Caco-2 (cell line): Measurements from ENCODE around the gene COX11. TPM values are rescaled to one million over a fixed set of nuclear protein-coding genes. Genes with fewer than 3 reads are reported as not detected.
A peak's percentile ranks its signal among the peaks of the same experiment; 100 is the strongest.

Source experiments
- Bru-seq: library from RNA; stranded (reverse); fragments of 400-500 nt; gene quantifications from one replicate; lab custom pipeline; 2021; lab: Mats Ljungman, UMichigan
- BruChase-seq, 2 experiments: library from RNA; stranded (reverse); fragments of 400-500 nt; gene quantifications; one replicate each; lab custom pipeline; 2021; lab: Mats Ljungman, UMichigan
- BruUV-seq: library from RNA; stranded (reverse); fragments of 400-500 nt; replicated peaks from 2 replicates; lab custom pipeline; 2021; lab: Mats Ljungman, UMichigan
- CTCF ChIA-PET: fragments of 300-600 bp; sonication (Branson Sonifier 250); formaldehyde crosslinking; loops from one replicate; lab custom pipeline; 2022; ENCODE audit warnings: antibody characterized with exemption; lab: Charles Lee
- POLR2A ChIA-PET: fragments of 300-600 bp; sonication (Branson Sonifier 250); formaldehyde crosslinking; loops from one replicate; lab custom pipeline; 2022; ENCODE audit warnings: antibody characterized with exemption; lab: Charles Lee
- DNase-seq, 2 experiments: peaks; one replicate each; pipeline versions ENCODE4 v3.0.0 to v3.0.0-alpha.2; 2020 to 2022
- H3K27me3 ChIP-seq: replicated peaks from 2 replicates; pipeline ENCODE4 v1.6.0; 2011; ENCODE audit warnings: low read length; ENCODE audit not compliant: control insufficient read depth, insufficient read depth
- H3K36me3 ChIP-seq: 2 replicates; pipeline ENCODE4 v1.5.1; 2011; ENCODE audit warnings: low read length; ENCODE audit not compliant: control insufficient read depth, insufficient read depth
- H3K4me1 ChIP-seq: fragments of 250-450 bp; sonication (Bioruptor Pico); 2 replicates; pipeline ENCODE4 v1.5.1; 2020; ENCODE audit warnings: mild to moderate bottlenecking
- H3K4me3 ChIP-seq: 2 replicates; pipeline ENCODE4 v1.5.1; 2011; ENCODE audit warnings: low read depth, mild to moderate bottlenecking, control low read depth, low read length
- H3K9me3 ChIP-seq: fragments of 250-450 bp; sonication (Bioruptor Pico); 2 replicates; pipeline ENCODE4 v1.5.1; 2020; ENCODE audit warnings: mild to moderate bottlenecking, moderate library complexity
- H3K27ac Mint-ChIP-seq: one replicate; pipeline ENCODE4 v1.8.0; 2022; ENCODE audit warnings: mixed read lengths; ENCODE audit not compliant: unreplicated experiment
- H3K27me3 Mint-ChIP-seq: one replicate; pipeline ENCODE4 v1.8.0; 2022; ENCODE audit warnings: mixed read lengths; ENCODE audit not compliant: insufficient read depth, unreplicated experiment
- H3K36me3 Mint-ChIP-seq: one replicate; pipeline ENCODE4 v1.8.0; 2022; ENCODE audit warnings: mild to moderate bottlenecking, mixed read lengths; ENCODE audit not compliant: insufficient read depth, unreplicated experiment
- H3K4me1 Mint-ChIP-seq: one replicate; pipeline ENCODE4 v1.8.0; 2022; ENCODE audit warnings: low read depth, mixed read lengths; ENCODE audit not compliant: unreplicated experiment
- H3K4me3 Mint-ChIP-seq: one replicate; pipeline ENCODE4 v1.8.0; 2022; ENCODE audit warnings: mild to moderate bottlenecking, moderate library complexity, mixed read lengths; ENCODE audit not compliant: unreplicated experiment
- H3K9me3 Mint-ChIP-seq: one replicate; pipeline ENCODE4 v1.8.0; 2022; ENCODE audit warnings: mixed read lengths; ENCODE audit not compliant: unreplicated experiment
- CTCF ChIP-seq, 2 experiments: fragments of 200-600 bp in 1 of 2; IDR thresholded peaks; 1 replicate in 1 of 2; 2 replicates in 1 of 2; pipeline versions ENCODE4 v1.5.1 to v1.8.0; 2011 to 2022; ENCODE audit warnings: antibody characterized with exemption in 1 of 2, control low read depth in 1 of 2, inconsistent platforms in 1 of 2, low read depth in 1 of 2, low read length in 1 of 2, mild to moderate bottlenecking in 1 of 2, moderate library complexity in 1 of 2; ENCODE audit not compliant: insufficient read depth in 1 of 2, severe bottlenecking in 1 of 2, unreplicated experiment in 1 of 2
- intact Hi-C: fragments of 100-400 bp; cut with micrococcal nuclease; formaldehyde crosslinking; loops from one replicate; pipeline ENCODE4 v1.10.0; 2022; ENCODE audit not compliant: unreplicated experiment
- long read RNA-seq: library from polyadenylated mRNA; stranded (forward); transcript quantifications from one replicate; pipeline ENCODE4 v2.0.0, GENCODE V29; 2022
- total RNA-seq: library from RNA; stranded (reverse); gene quantifications from 2 replicates; pipeline ENCODE4 v1.2.3, GENCODE V29; 2022

Gene COX11
- total RNA-seq (75.9 and 77.6 TPM in 2 replicates), Bru-seq, nascent RNA (percentile 88 among the genes with signal in this experiment), BruChase-seq, experiment 1, labeled RNA remaining after a 2-hour chase (percentile 91 among the genes with signal in this experiment), BruChase-seq, experiment 2, labeled RNA remaining after a 6-hour chase (percentile 96 among the genes with signal in this experiment)
- long read RNA-seq, transcript COX11-201 (4 exons, 2,497 nt) = major isoform, 86 of 109 reads
- long read RNA-seq, transcript COX11-202 (3 exons, 1,108 nt) = minor isoform, 7 of 109 reads
- long read RNA-seq, partial matches to known transcripts = 1 of 109 reads
- long read RNA-seq, other reads (novel, unspliced or antisense) = 11 of 109 reads

GRCh38 chr17:54968262-54968987, at the start of gene COX11, which contains the start of gene STXBP4:
COX11 (minus strand) TSS chr17:54968654; CDS start chr17:54968646, 8 bp downstream.
STXBP4 (plus strand) TSS chr17:54968765; CDS start chr17:54986220, 17,455 bp downstream.
- Histone ChIP-seq H3K9me3 (no peaks in the 10 kb centered on the region), H3K4me3 (peak within 1 kb of the TSS; percentile 62), H3K4me1 (peaks cover 23% of the 10 kb centered on the region), H3K36me3 (no peaks in the 10 kb centered on the region), H3K27me3 (no peaks in the 10 kb centered on the region)
- Mint-ChIP-seq H3K27me3 (no peaks in the 10 kb centered on the region), H3K4me3 (no peak within 1 kb of the TSS), H3K9me3 (no peaks in the 10 kb centered on the region), H3K36me3 (peaks cover 16% of the 10 kb centered on the region), H3K4me1 (no peaks in the 10 kb centered on the region), H3K27ac (no peak within 1 kb of the TSS)
- TF ChIP-seq CTCF (IDR thresholded peaks at IDR 0.05; ENCODE audit: insufficient read depth in 1 of 2, low read depth in 1 of 2, low read length in 1 of 2, severe bottlenecking in 1 of 2, unreplicated experiment in 1 of 2) = no peak
- peak; percentile 96 for DNase-seq
- ChIA-PET POLR2A (interaction anchor here (1.0 kb wide), 1 partner anchor 11 kb away, joined by 4 read pairs; no protein-coding TSS in a partner anchor), CTCF (no interaction called here)
- BruUV-seq = no TSS peak
- intact Hi-C loops = loop anchor here (2.0 kb wide), 1 partner anchor 68 kb away; the partner anchor contains the start of gene TOM1L1

GRCh38 chr17:55005520-55005919, 37.1 kb upstream of the COX11 start:
- peak in 1 of 2 experiments; percentile 24 for DNase-seq
- no TSS peak for BruUV-seq
- intact Hi-C loops = no loop called here
- Histone ChIP-seq H3K4me3 (no peak overlapping the region), H3K4me1 (no peaks in the 10 kb centered on the region), H3K9me3 (no peaks in the 10 kb centered on the region), H3K36me3 (no peaks in the 10 kb centered on the region), H3K27me3 (no peaks in the 10 kb centered on the region)
- H3K9me3 Mint-ChIP-seq = no peaks in the 10 kb centered on the region
- POLR2A ChIA-PET = no interaction called here
- H3K4me3 Mint-ChIP-seq = no peak overlapping the region
- TF ChIP-seq CTCF (IDR thresholded peaks at IDR 0.05; ENCODE audit: insufficient read depth in 1 of 2, low read depth in 1 of 2, low read length in 1 of 2, severe bottlenecking in 1 of 2, unreplicated experiment in 1 of 2) = peak; percentile 58
- CTCF ChIA-PET = interaction anchor here (1.0 to 1.3 kb wide), 3 partner anchors 11 to 105 kb away, joined by 3 to 5 read pairs (median 3); partner anchors contain the start of gene TOM1L1
- H3K27me3 Mint-ChIP-seq = no peaks in the 10 kb centered on the region
- no peaks in the 10 kb centered on the region for H3K36me3 Mint-ChIP-seq
- H3K4me1 Mint-ChIP-seq = no peaks in the 10 kb centered on the region
- H3K27ac Mint-ChIP-seq = no peak overlapping the region

- Mint-ChIP-seq H3K9me3 (no peaks in the 10 kb centered on the region), H3K36me3 (no peaks in the 10 kb centered on the region), H3K27me3 (no peaks in the 10 kb centered on the region), H3K4me1 (no peaks in the 10 kb centered on the region), H3K27ac (no peak overlapping the region), H3K4me3 (no peak overlapping the region)
- no TSS peak for BruUV-seq
- no peaks in the 10 kb centered on the region for H3K27me3 ChIP-seq
- no peak overlapping the region for H3K4me3 ChIP-seq
- no peaks in the 10 kb centered on the region for H3K36me3 ChIP-seq
- no peaks in the 10 kb centered on the region for H3K4me1 ChIP-seq
- ChIA-PET CTCF (no interaction called here), POLR2A (no interaction called here)
- no peak for DNase-seq
- TF ChIP-seq CTCF (IDR thresholded peaks at IDR 0.05; ENCODE audit: insufficient read depth in 1 of 2, low read depth in 1 of 2, low read length in 1 of 2, severe bottlenecking in 1 of 2, unreplicated experiment in 1 of 2) = no peak
- intact Hi-C loops = no loop called here
- H3K9me3 ChIP-seq = no peaks in the 10 kb centered on the region
Observed at GRCh38 chr17:55004484-55004883, 36.0 kb upstream of the COX11 start.
